CD4-positive, alpha-beta memory T cell (primary cell): ENCODE results near the gene SCNM1. TPM values are rescaled to one million over a fixed set of nuclear protein-coding genes. Genes with fewer than 3 reads are reported as not detected.

Source experiments
- CTCF ChIA-PET: fragments of 350-600 bp; sonication (Branson Sonifier 250); formaldehyde crosslinking; loops from one replicate; lab custom pipeline; 2021; ENCODE audit warnings: inconsistent platforms; ENCODE audit not compliant: partially characterized antibody; lab: Charles Lee
- POLR2A ChIA-PET: fragments of 350-600 bp; sonication (Branson Sonifier 250); formaldehyde crosslinking; loops from one replicate; lab custom pipeline; 2021; ENCODE audit not compliant: partially characterized antibody; lab: Charles Lee
- DNase-seq, 5 donors: peaks; one replicate each; pipeline versions ENCODE4 v3.0.0 to v3.0.0-alpha.2; 2020 to 2022; ENCODE audit warnings: mixed read lengths in 1 of 5
- H3K27ac ChIP-seq: one replicate; pipeline ENCODE4 v1.7.0; 2013; ENCODE audit warnings: low read depth, low read length
- H3K27me3 ChIP-seq: 2 replicates; pipeline ENCODE4 v1.7.0; 2013; ENCODE audit warnings: mild to moderate bottlenecking, low read length, moderate library complexity; ENCODE audit not compliant: insufficient read depth
- H3K36me3 ChIP-seq: 2 replicates; pipeline ENCODE4 v1.7.0; 2013; ENCODE audit warnings: mild to moderate bottlenecking, low read length, moderate library complexity; ENCODE audit not compliant: insufficient read depth
- H3K4me1 ChIP-seq: 2 replicates; pipeline ENCODE4 v1.7.0; 2013; ENCODE audit warnings: mild to moderate bottlenecking, low read length, moderate library complexity; ENCODE audit not compliant: insufficient read depth
- H3K4me3 ChIP-seq, 2 donors: one replicate each; pipeline ENCODE4 v1.7.0; 2013; ENCODE audit warnings: low read length in 2 of 2, mild to moderate bottlenecking in 1 of 2
- H3K9me3 ChIP-seq, 2 donors: one replicate each; pipeline ENCODE4 v1.7.0; 2013; ENCODE audit warnings: low read length in 2 of 2, control low read depth in 1 of 2; ENCODE audit not compliant: control insufficient read depth in 1 of 2
- H3K27ac Mint-ChIP-seq, 7 donors: one replicate each; pipeline ENCODE4 v1.8.0; 2020 to 2021; ENCODE audit warnings: mixed read lengths in 7 of 7, mild to moderate bottlenecking in 6 of 7, inconsistent platforms in 3 of 7, moderate library complexity in 3 of 7
- H3K27me3 Mint-ChIP-seq, 2 donors: one replicate each; pipeline ENCODE4 v1.8.0; 2020 to 2021; ENCODE audit warnings: mixed read lengths in 2 of 2
- H3K36me3 Mint-ChIP-seq, 2 donors: one replicate each; pipeline ENCODE4 v1.8.0; 2020 to 2021; ENCODE audit warnings: mixed read lengths in 2 of 2, inconsistent platforms in 1 of 2, mild to moderate bottlenecking in 1 of 2
- H3K4me1 Mint-ChIP-seq, 4 donors: one replicate each; pipeline ENCODE4 v1.8.0; 2020 to 2021; ENCODE audit warnings: mixed read lengths in 4 of 4, mild to moderate bottlenecking in 1 of 4
- H3K4me3 Mint-ChIP-seq, 8 donors: one replicate each; pipeline ENCODE4 v1.8.0; 2020 to 2021; ENCODE audit warnings: mixed read lengths in 8 of 8, mild to moderate bottlenecking in 7 of 8, moderate library complexity in 6 of 8, inconsistent platforms in 3 of 8
- H3K9me3 Mint-ChIP-seq, 8 donors: one replicate each; pipeline ENCODE4 v1.8.0; 2020 to 2021; ENCODE audit warnings: mixed read lengths in 8 of 8, mild to moderate bottlenecking in 5 of 8, inconsistent platforms in 3 of 8, moderate library complexity in 1 of 8
- intact Hi-C: fragments of 100-400 bp; cut with micrococcal nuclease; formaldehyde crosslinking; loops from one replicate; pipeline ENCODE4 v1.15.1; 2023
- polyA plus RNA-seq, 2 donors: library from polyadenylated mRNA; unstranded; fragments of 300-500 nt; fragmentation: Illumina TruSeq; gene quantifications; one replicate each; pipeline ENCODE4 v1.2.3, GENCODE V29; 2021
- total RNA-seq, 2 experiments: library from RNA; stranded (reverse); gene quantifications; one replicate each; pipeline ENCODE4 v1.2.3, GENCODE V29; 2021

The SCNM1 gene
- total and polyA plus RNA-seq, 4 experiments from 2014 or later = 57.4 to 80.9 (median 68.9) TPM

DNA sequence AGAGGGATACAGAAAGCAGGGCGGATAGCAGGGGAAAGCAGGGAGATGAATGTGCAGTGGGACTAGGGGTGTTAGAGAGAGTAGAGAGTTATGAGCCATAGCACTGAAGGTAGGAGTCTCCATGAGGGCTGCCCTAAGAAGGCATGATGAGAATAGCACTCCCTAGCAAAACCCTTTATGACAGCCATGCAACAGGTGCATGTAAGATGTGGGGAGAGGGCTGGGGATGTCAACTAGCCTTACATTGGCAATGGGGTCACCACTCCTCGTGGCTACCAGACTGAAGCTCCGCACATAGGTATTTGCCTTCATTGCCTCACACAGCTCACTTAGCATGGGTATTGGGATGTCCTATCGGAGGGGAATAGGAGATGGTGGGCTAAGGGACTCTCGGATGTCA is 5.2 kb downstream of the SCNM1 start:
- ChIA-PET CTCF (interaction anchor here (1.3 to 2.6 kb wide), 2 partner anchors 15 to 72 kb away, joined by 3 to 5 read pairs; partner anchors contain the start of gene TNFAIP8L2), POLR2A (interaction anchor here (0.6 to 6.9 kb wide), 4 partner anchors 13 to 542 kb away, joined by 3 to 79 read pairs (median 10); partner anchors contain the start of genes TNFAIP8L2 and VPS72)
- peaks cover 10 to 17% (median 14%) of the 10 kb centered on the region in 4 donors for H3K4me1 Mint-ChIP-seq
- H3K36me3 ChIP-seq = peaks cover 36% of the 10 kb centered on the region
- no peaks in the 10 kb centered on the region for H3K27me3 ChIP-seq
- H3K9me3 ChIP-seq = no peaks in the 10 kb centered on the region
- no peaks in the 10 kb centered on the region for H3K27me3 Mint-ChIP-seq
- peaks cover 14% of the 10 kb centered on the region for H3K4me1 ChIP-seq
- DNase-seq = no peak
- intact Hi-C loops = no loop called here
- no peak overlapping the region for H3K4me3 ChIP-seq
- H3K27ac ChIP-seq = no peak overlapping the region
- peaks cover 32 to 67% of the 10 kb centered on the region in 2 donors for H3K36me3 Mint-ChIP-seq
- peaks cover 0 to under 1% (median 0%) of the 10 kb centered on the region in 8 donors for H3K9me3 Mint-ChIP-seq
- H3K4me3 Mint-ChIP-seq = no peak overlapping the region
- H3K27ac Mint-ChIP-seq = peak overlapping the region in 4 of 7 donors; percentile 19 to 71 (median 50)

- Histone ChIP-seq H3K27me3 (no peaks in the 10 kb centered on the region), H3K4me3 (no peak overlapping the region), H3K27ac (no peak overlapping the region), H3K9me3 (no peaks in the 10 kb centered on the region), H3K36me3 (peaks cover 49% of the 10 kb centered on the region), H3K4me1 (no peaks in the 10 kb centered on the region)
- Mint-ChIP-seq H3K27ac (peak overlapping the region in 5 of 7 donors; percentile 7 to 78 (median 29)), H3K4me1 (peaks cover 0 to 2% (median under 1%) of the 10 kb centered on the region in 4 donors), H3K27me3 (no peaks in the 10 kb centered on the region), H3K9me3 (no peaks in the 10 kb centered on the region), H3K36me3 (peaks cover 39 to 77% of the 10 kb centered on the region in 2 donors), H3K4me3 (no peak overlapping the region)
- DNase-seq = no peak
- intact Hi-C loops = no loop called here
- CTCF ChIA-PET = interaction anchor here (0.7 to 2.1 kb wide), 5 partner anchors 9 to 165 kb away, joined by 3 to 13 read pairs (median 5); no protein-coding TSS in a partner anchor
- POLR2A ChIA-PET = interaction anchor here (2.2 kb wide), 1 partner anchor 9 kb away, joined by 9 read pairs; the partner anchor contains the start of genes LYSMD1 and SCNM1
These were observed 9.2 kb downstream of the SCNM1 start for GRCh38 chr1:151175041-151175741.

- Mint-ChIP-seq H3K27me3 (no peaks in the 10 kb centered on the region), H3K4me3 (peak within 1 kb of the TSS in 1 of 8 donors; percentile 20), H3K27ac (peak within 1 kb of the TSS in 6 of 7 donors; percentile 7 to 78 (median 48)), H3K9me3 (no peaks in the 10 kb centered on the region), H3K4me1 (peaks cover 0 to 2% (median under 1%) of the 10 kb centered on the region in 4 donors), H3K36me3 (peaks cover 46 to 76% of the 10 kb centered on the region in 2 donors)
- no peak for DNase-seq
- CTCF ChIA-PET = interaction anchor here (0.7 to 2.1 kb wide), 5 partner anchors 10 to 131 kb away, joined by 3 to 13 read pairs (median 5); no protein-coding TSS in a partner anchor
- intact Hi-C loops = no loop called here
- Histone ChIP-seq H3K4me3 (no peak within 1 kb of the TSS), H3K4me1 (no peaks in the 10 kb centered on the region), H3K27me3 (no peaks in the 10 kb centered on the region), H3K9me3 (no peaks in the 10 kb centered on the region), H3K36me3 (peaks cover 46% of the 10 kb centered on the region), H3K27ac (no peak within 1 kb of the TSS)
- POLR2A ChIA-PET = interaction anchor here (1.0 to 2.2 kb wide), 2 partner anchors 10 to 19 kb away, joined by 3 to 9 read pairs; partner anchors contain the start of genes LYSMD1 and SCNM1
These were observed 9.9 kb downstream of the SCNM1 start, which contains the start of gene TMOD4 for GRCh38 chr1:151175863-151176262. TMOD4 (minus strand) TSS chr1:151175981; CDS start chr1:151174875, 1,106 bp downstream.

DNA sequence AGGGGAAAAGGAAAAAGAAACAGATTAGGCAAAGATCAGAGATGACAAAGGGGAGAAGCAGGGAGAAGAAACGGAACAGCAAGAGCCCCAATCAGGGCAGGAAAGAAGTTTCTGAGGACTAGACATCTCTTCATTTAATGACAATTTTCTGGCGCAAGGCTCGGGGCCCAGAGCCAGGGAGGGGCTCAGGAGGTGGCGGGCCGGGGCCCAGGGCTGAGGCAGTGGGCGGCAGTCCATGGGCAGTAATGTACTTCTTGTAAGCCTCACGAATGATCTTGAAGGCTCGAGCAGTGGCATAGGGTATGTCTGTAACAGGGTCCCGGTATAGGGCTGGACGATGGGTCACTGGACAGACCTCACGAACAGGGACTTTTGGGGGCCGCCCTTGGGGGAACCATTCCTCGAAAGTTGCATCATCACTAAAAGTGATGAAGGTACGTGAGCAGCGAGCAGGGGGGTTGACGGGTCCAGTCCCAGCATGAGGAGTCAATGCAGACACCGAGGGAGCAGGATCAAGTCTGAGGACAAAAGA is 10.6 kb downstream of the SCNM1 start:
- H3K36me3 ChIP-seq = peaks cover 49% of the 10 kb centered on the region

GRCh38 chr1:151184211-151184610 is 18.3 kb downstream of the SCNM1 start:
- H3K9me3 Mint-ChIP-seq = no peaks in the 10 kb centered on the region
- DNase-seq = no peak
- no peaks in the 10 kb centered on the region for H3K27me3 ChIP-seq
- peaks cover 19 to 27% (median 20%) of the 10 kb centered on the region in 4 donors for H3K4me1 Mint-ChIP-seq
- intact Hi-C loops = no loop called here
- H3K9me3 ChIP-seq = no peaks in the 10 kb centered on the region
- H3K27ac ChIP-seq = no peak overlapping the region
- H3K27me3 Mint-ChIP-seq = no peaks in the 10 kb centered on the region
- ChIA-PET POLR2A (interaction anchor here (0.7 to 1.7 kb wide), 2 partner anchors 14 to 487 kb away, joined by 3 to 5 read pairs; partner anchors contain the start of gene GOLPH3L), CTCF (interaction anchor here (0.7 to 2.0 kb wide), 2 partner anchors 68 to 160 kb away, joined by 3 to 6 read pairs; no protein-coding TSS in a partner anchor)
- H3K36me3 Mint-ChIP-seq = peaks cover 49 to 61% of the 10 kb centered on the region in 2 donors
- no peak overlapping the region for H3K4me3 ChIP-seq
- peaks cover 42% of the 10 kb centered on the region for H3K36me3 ChIP-seq
- peak overlapping the region in 1 of 7 donors; percentile 66 for H3K27ac Mint-ChIP-seq
- peaks cover 15% of the 10 kb centered on the region for H3K4me1 ChIP-seq
- no peak overlapping the region for H3K4me3 Mint-ChIP-seq

More for the DNA sequence above, 10.6 kb downstream of the SCNM1 start:
- Mint-ChIP-seq H3K4me3 (peak overlapping the region in 1 of 8 donors; percentile 20), H3K9me3 (no peaks in the 10 kb centered on the region), H3K27me3 (no peaks in the 10 kb centered on the region), H3K36me3 (peaks cover 48 to 77% of the 10 kb centered on the region in 2 donors), H3K4me1 (peaks cover 0 to 3% (median under 1%) of the 10 kb centered on the region in 4 donors), H3K27ac (peak overlapping the region in 4 of 7 donors; percentile 8 to 65 (median 28))
- no peaks in the 10 kb centered on the region for H3K4me1 ChIP-seq
- no peak overlapping the region for H3K4me3 ChIP-seq
- no peak overlapping the region for H3K27ac ChIP-seq
- no peaks in the 10 kb centered on the region for H3K9me3 ChIP-seq
- DNase-seq = no peak
- no peaks in the 10 kb centered on the region for H3K27me3 ChIP-seq
- intact Hi-C loops = no loop called here
- ChIA-PET CTCF (interaction anchor here (0.7 to 2.1 kb wide), 4 partner anchors 10 to 130 kb away, joined by 3 to 13 read pairs (median 4); no protein-coding TSS in a partner anchor), POLR2A (interaction anchor here (0.8 to 2.4 kb wide), 4 partner anchors 10 to 19 kb away, joined by 3 to 9 read pairs (median 4); partner anchors contain the start of genes LYSMD1, SCNM1 and VPS72)

DNA sequence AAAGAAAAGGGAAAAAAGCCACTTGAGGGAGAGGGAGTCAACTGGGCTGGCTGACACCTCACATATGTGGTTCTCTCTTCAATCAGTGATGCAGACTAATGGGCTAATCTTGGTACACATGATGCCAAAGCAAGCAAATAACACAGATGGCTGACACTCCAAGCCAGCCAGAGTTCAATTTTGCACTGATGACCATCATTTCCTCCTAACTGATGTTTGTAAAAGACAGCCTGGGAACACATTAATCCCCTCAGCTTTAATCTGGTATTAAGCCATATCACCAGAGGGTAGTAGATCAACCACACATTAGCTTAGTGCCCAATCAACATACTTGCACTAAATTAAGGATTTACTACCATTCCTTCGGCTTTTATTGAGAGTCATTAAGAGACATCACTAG is 21.3 kb downstream of the SCNM1 start:
- no peaks in the 10 kb centered on the region for H3K9me3 ChIP-seq
- peaks cover 25% of the 10 kb centered on the region for H3K4me1 ChIP-seq
- Mint-ChIP-seq H3K4me3 (peak overlapping the region in 1 of 8 donors; percentile 15), H3K36me3 (peaks cover 29 to 46% of the 10 kb centered on the region in 2 donors), H3K9me3 (no peaks in the 10 kb centered on the region), H3K4me1 (peaks cover 24 to 47% (median 33%) of the 10 kb centered on the region in 4 donors), H3K27ac (peak overlapping the region in 1 of 7 donors; percentile 35), H3K27me3 (no peaks in the 10 kb centered on the region)
- ChIA-PET CTCF (interaction anchor here (0.9 to 1.7 kb wide), 4 partner anchors 11 to 87 kb away, joined by 3 to 4 read pairs (median 4); partner anchors contain the start of gene TMOD4), POLR2A (interaction anchor here (1.0 kb wide), 1 partner anchor 10 kb away, joined by 3 read pairs; no protein-coding TSS in a partner anchor)
- peaks cover 24% of the 10 kb centered on the region for H3K36me3 ChIP-seq
- intact Hi-C loops = no loop called here
- no peaks in the 10 kb centered on the region for H3K27me3 ChIP-seq
- H3K27ac ChIP-seq = no peak overlapping the region
- no peak overlapping the region for H3K4me3 ChIP-seq
- DNase-seq = no peak
